Measurements from ENCODE around the gene INSRR.

Gene INSRR

GRCh38 chr1:156893048-156893953 lies 34.4 kb upstream of the INSRR start, which contains the start of gene PEAR1:
Gene PEAR1 (plus strand): TSS chr1:156893718. CDS start chr1:156903927, 10,209 bp downstream.
- DNase-seq: no peak

GRCh38 chr1:156892190-156893047 lies 33.5 kb upstream of the INSRR start:
- peak; percentile 91 for DNase-seq

GRCh38 chr1:156889802-156890580 lies 31.1 kb upstream of the INSRR start:
- peak; percentile 86 for DNase-seq

GRCh38 chr1:156887734-156888133 lies 28.8 kb upstream of the INSRR start:
- peak; percentile 47 for DNase-seq

GRCh38 chr1:156887317-156887716 lies 28.4 kb upstream of the INSRR start:
- DNase-seq: peak; percentile 52

- DNase-seq: no peak
These were observed 27.8 kb upstream of the INSRR start for GRCh38 chr1:156886583-156887281.

GRCh38 chr1:156885880-156886355 lies 27.0 kb upstream of the INSRR start:
- no peak for DNase-seq

- no peak for DNase-seq
These were observed 26.4 kb upstream of the INSRR start for GRCh38 chr1:156885314-156885713.

- DNase-seq: no peak
These were observed 25.8 kb upstream of the INSRR start for GRCh38 chr1:156884560-156885184.

- DNase-seq: peak; percentile 50
These were observed 25.0 kb upstream of the INSRR start for GRCh38 chr1:156883919-156884318.

GRCh38 chr1:156882543-156882942 lies 23.6 kb upstream of the INSRR start:
- DNase-seq: peak; percentile 37

GRCh38 chr1:156881663-156882062 lies 22.7 kb upstream of the INSRR start:
- DNase-seq: peak; percentile 77

- DNase-seq: no peak
These were observed 22.2 kb upstream of the INSRR start for GRCh38 chr1:156881101-156881500.

- DNase-seq: peak; percentile 82
These were observed 21.6 kb upstream of the INSRR start for GRCh38 chr1:156880473-156880872.

GRCh38 chr1:156879876-156880275 lies 21.0 kb upstream of the INSRR start:
- no peak for DNase-seq

- peak; percentile 18 for DNase-seq
These were observed 18.7 kb upstream of the INSRR start for GRCh38 chr1:156877433-156878170.

GRCh38 chr1:156876281-156876680 lies 17.4 kb upstream of the INSRR start:
- DNase-seq: no peak

GRCh38 chr1:156875341-156875615 lies 16.4 kb upstream of the INSRR start:
- no peak for DNase-seq

- DNase-seq: peak; percentile 45
These were observed 15.8 kb upstream of the INSRR start for GRCh38 chr1:156874572-156875340.

- DNase-seq: no peak
These were observed 15.2 kb upstream of the INSRR start for GRCh38 chr1:156874142-156874541.

Measured in NCI-H69 (cell line).